ENCODE data around the gene ZNF593OS.

Gene ZNF593OS

GRCh38 chr1:26171084-26172072 is at the start of gene ZNF593OS:
TSS of gene ZNF593OS (minus strand) at chr1:26171832. CDS start at chr1:26171661, 171 bp downstream.
- DNase-seq (ENCODE audit: low read depth, low spot score), result no peak

DNA sequence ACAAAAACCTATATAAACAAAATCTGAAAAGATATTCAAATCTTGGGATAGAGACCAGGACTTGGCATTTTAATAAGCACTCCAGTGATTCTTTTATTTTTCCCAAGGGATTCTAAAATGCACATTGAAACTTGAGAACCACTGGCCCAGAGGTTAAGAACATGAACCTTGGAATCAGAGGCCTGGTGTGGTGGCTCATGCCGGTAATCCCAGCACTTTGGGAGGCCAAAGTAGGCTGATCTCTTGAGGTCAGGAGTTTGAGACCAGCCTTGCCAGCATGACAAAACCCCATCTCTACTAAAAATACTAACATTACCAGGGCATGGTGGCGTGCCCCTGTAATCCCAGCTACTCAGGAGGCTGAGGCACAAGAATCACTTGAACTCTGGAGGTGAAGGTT is 49.5 kb upstream of the ZNF593OS start:
- DNase-seq (ENCODE audit: low read depth, low spot score), result no peak

DNA sequence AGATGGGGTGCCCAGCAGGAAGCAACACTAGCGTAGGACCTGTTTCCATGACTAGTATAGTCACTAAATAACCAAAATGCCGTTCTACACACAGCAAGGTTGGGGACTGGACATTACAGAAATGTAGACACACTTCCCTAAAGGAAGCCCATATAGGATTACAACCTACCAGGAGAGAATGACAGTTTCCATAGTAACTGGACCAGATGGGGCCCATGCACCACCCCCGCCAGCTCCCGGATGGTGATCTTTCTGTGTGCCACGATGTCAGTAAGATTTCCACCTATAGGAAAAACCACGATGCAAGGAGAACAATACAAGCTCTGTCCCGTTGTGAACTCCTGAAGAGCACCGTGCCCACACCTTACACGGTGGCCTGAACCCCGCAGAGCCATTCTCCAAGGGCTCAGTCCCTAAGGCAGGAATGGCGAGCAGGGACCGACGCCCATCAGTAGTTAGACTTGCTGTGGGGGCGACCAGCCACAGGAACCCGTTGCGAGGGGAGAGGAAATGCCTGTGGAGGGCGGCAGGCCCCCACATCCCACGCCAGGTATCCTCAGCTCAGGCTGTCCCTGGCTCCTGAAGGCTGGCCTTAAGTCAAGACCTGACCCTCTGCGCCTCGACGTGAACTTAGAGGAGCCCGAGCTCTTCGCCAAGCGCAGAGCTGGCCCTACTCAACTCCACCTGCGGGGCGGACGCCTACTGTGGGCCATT is 48.7 kb upstream of the ZNF593OS start:
- no peak for DNase-seq (ENCODE audit: low read depth, low spot score)

DNA sequence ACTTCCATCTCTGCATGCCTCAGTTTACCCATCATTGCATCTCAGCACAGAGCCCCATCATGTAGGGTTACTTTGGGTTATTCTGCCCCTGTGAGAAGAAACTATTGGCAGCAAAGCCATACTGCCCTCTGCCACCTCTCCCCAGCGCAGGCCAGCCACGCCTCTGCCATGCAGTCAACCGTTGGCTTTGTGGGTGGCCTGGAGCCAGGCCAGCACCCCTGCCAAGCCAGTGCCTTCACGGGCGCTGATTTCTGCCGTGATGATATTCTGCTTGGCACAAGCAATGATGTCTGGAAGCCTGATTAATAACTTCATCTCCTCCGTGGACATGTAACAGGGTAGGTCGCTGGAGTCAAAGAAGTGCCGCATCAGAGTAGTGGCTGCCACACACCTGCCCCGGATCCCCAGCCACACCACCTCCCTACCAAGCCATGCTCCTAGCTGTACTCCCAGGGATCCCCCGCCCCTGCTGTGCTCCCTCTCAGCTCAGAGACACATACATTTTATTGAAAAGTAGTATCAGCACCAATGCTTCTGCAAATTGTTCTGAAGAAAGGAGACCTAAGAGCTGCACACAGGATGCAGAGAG is 47.4 kb upstream of the ZNF593OS start:
- DNase-seq (ENCODE audit: low read depth, low spot score), result no peak

- no peak for DNase-seq (ENCODE audit: low read depth, low spot score)
Measured at GRCh38 chr1:26215246-26215645, 43.6 kb upstream of the ZNF593OS start.

- no peak for DNase-seq (ENCODE audit: low read depth, low spot score)
Measured at GRCh38 chr1:26213335-26213905, 41.8 kb upstream of the ZNF593OS start.

- DNase-seq (ENCODE audit: low read depth, low spot score), result no peak
Measured at GRCh38 chr1:26212726-26213125, 41.1 kb upstream of the ZNF593OS start.

GRCh38 chr1:26210147-26210870 is 38.7 kb upstream of the ZNF593OS start:
- DNase-seq (ENCODE audit: low read depth, low spot score), result no peak

DNA sequence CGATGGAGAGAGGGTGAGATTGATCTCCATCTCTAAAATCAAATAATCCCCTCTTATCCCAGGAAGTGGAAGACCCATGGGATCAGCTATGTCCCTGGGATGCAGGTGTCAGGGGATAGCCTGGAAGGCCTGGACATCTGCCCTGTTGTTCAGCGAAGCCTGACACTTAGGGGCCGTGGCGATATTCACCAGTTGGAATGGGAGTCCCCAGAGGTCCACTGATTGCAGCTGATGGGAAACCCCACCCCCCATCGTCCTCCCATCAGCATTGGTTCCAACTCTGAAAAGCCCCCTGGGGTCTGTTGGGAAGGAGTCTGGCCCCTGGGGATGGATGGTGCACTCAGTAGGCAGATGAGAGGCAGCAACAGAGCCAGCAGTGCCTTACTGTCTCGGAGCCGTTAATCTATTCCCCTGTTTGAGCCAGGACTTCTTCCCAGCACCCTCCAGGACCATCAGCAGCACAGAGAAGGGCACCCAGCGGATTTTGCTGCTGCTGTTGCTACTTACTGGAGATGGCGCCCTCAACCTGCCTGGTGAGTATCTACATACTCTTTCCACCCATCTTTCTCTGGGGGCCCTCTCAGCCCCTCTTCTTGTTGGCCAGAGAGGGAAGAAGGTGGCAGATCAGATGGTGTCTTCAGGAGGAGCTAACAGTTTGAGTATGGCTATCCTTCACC is 32.1 kb upstream of the ZNF593OS start:
- no peak for DNase-seq (ENCODE audit: low read depth, low spot score)

- no peak for DNase-seq (ENCODE audit: low read depth, low spot score)
Measured at GRCh38 chr1:26200413-26200812, 28.8 kb upstream of the ZNF593OS start.

- no peak for DNase-seq (ENCODE audit: low read depth, low spot score)
Measured at GRCh38 chr1:26197813-26198212, 26.2 kb upstream of the ZNF593OS start.

GRCh38 chr1:26197301-26197700 is 25.7 kb upstream of the ZNF593OS start:
- no peak for DNase-seq (ENCODE audit: low read depth, low spot score)

GRCh38 chr1:26195805-26196204 is 24.2 kb upstream of the ZNF593OS start:
- no peak for DNase-seq (ENCODE audit: low read depth, low spot score)

- DNase-seq (ENCODE audit: low read depth, low spot score), result no peak
Measured at GRCh38 chr1:26191739-26192138, 20.1 kb upstream of the ZNF593OS start.

- DNase-seq (ENCODE audit: low read depth, low spot score), result no peak
Measured at GRCh38 chr1:26190373-26190987, 18.8 kb upstream of the ZNF593OS start, which contains the start of gene CATSPER4. TSS of gene CATSPER4 (plus strand) at chr1:26190602. CDS start at chr1:26190628, 26 bp downstream.

GRCh38 chr1:26189751-26190275 is 18.2 kb upstream of the ZNF593OS start:
- no peak for DNase-seq (ENCODE audit: low read depth, low spot score)

GRCh38 chr1:26189331-26189730 is 17.7 kb upstream of the ZNF593OS start:
- DNase-seq (ENCODE audit: low read depth, low spot score), result no peak

GRCh38 chr1:26188477-26188876 is 16.8 kb upstream of the ZNF593OS start:
- DNase-seq (ENCODE audit: low read depth, low spot score), result no peak

GRCh38 chr1:26187882-26188281 is 16.2 kb upstream of the ZNF593OS start:
- no peak for DNase-seq (ENCODE audit: low read depth, low spot score)

DNA sequence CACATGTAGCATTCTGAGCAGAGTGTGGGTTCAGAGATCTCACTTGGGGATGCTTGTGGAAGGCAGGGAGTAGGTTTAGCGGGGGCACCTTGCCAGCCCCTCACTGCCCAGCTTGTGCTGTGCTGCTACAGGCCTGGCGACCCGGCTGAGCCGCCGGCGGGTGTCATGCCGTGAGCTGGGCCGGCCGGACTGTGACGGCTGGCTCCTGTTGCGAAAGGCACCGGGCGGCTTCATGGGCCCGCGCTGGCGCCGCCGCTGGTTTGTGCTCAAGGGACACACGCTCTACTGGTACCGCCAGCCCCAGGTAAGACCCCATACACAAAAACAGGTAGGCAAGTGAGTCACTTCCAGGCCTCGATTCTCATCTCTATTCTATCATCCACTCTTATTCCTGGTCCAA is 13.3 kb upstream of the ZNF593OS start:
- DNase-seq (ENCODE audit: low read depth, low spot score), result no peak
